Stimulated activated naive CD8-positive, alpha-beta T cell treated with anti-CD3 and anti-CD28 coated beads, Interleukin-15, amount 100 ng/mL, for 72 hours (primary cell): Measurements from ENCODE around the gene SLC16A7.
"Not testable (repeated sequence)": the region's sequence is repeated elsewhere in the genome, so short reads cannot be mapped to it uniquely, and the experiment has no call there.

ENCODE experiments used
- ATAC-seq: fragments of 150-1000 bp; cut with Tn5 transposase; 2 replicates; pipeline ENCODE4 v1.10.0; 2021; ENCODE audit warnings: mild to moderate bottlenecking, moderate library complexity
- DNase-seq, 2 donors: peaks; one replicate each; pipeline ENCODE4 v3.0.0; 2021 to 2022
- H3K27ac Mint-ChIP-seq, 2 donors: one replicate each; pipeline ENCODE4 v1.8.0; 2022; ENCODE audit warnings: mild to moderate bottlenecking in 2 of 2, mixed read lengths in 2 of 2, moderate library complexity in 2 of 2
- H3K27me3 Mint-ChIP-seq: one replicate; pipeline ENCODE4 v1.8.0; 2022; ENCODE audit warnings: mixed read lengths
- H3K4me1 Mint-ChIP-seq: one replicate; pipeline ENCODE4 v1.8.0; 2022; ENCODE audit warnings: mild to moderate bottlenecking, mixed read lengths
- H3K4me3 Mint-ChIP-seq, 2 donors: one replicate each; pipeline ENCODE4 v1.8.0; 2022; ENCODE audit warnings: mild to moderate bottlenecking in 2 of 2, mixed read lengths in 2 of 2, moderate library complexity in 1 of 2
- H3K9me3 Mint-ChIP-seq, 2 donors: one replicate each; pipeline ENCODE4 v1.8.0; 2022; ENCODE audit warnings: mixed read lengths in 2 of 2

The SLC16A7 gene

GRCh38 chr12:59603754-59604153 lies 7.9 kb downstream of the SLC16A7 start:
- no peak for ATAC-seq
- H3K27ac Mint-ChIP-seq = no peak overlapping the region

GRCh38 chr12:59612823-59613434 lies 17.1 kb downstream of the SLC16A7 start:
- peaks cover 14 to 16% of the 10 kb centered on the region in 2 donors for H3K9me3 Mint-ChIP-seq
- H3K4me3 Mint-ChIP-seq, H3K27me3 Mint-ChIP-seq, DNase-seq, ATAC-seq, H3K27ac Mint-ChIP-seq: not testable (repeated sequence)
- peaks cover 13% of the 10 kb centered on the region for H3K4me1 Mint-ChIP-seq

More at GRCh38 chr12:59603754-59604153, 7.9 kb downstream of the SLC16A7 start:
- H3K4me1 Mint-ChIP-seq = peaks cover 65% of the 10 kb centered on the region
- DNase-seq = no peak
- H3K27me3 Mint-ChIP-seq = no peaks in the 10 kb centered on the region
- H3K9me3 Mint-ChIP-seq = no peaks in the 10 kb centered on the region
- H3K4me3 Mint-ChIP-seq = no peak overlapping the region

- Mint-ChIP-seq H3K4me3 (no peak overlapping the region), H3K27me3 (no peaks in the 10 kb centered on the region), H3K9me3 (peaks cover 14 to 16% of the 10 kb centered on the region in 2 donors), H3K27ac (no peak overlapping the region), H3K4me1 (peaks cover 29% of the 10 kb centered on the region)
- ATAC-seq (no peak), DNase-seq (no peak)
These were observed 19.8 kb downstream of the SLC16A7 start for GRCh38 chr12:59615392-59616165.

GRCh38 chr12:59619461-59620240 lies 23.8 kb downstream of the SLC16A7 start:
- H3K27me3 Mint-ChIP-seq = no peaks in the 10 kb centered on the region
- no peak overlapping the region for H3K27ac Mint-ChIP-seq
- H3K9me3 Mint-ChIP-seq = no peaks in the 10 kb centered on the region
- no peak overlapping the region for H3K4me3 Mint-ChIP-seq
- DNase-seq = no peak
- peaks cover 48% of the 10 kb centered on the region for H3K4me1 Mint-ChIP-seq
- ATAC-seq = peak; percentile 86

GRCh38 chr12:59620326-59620725 lies 24.5 kb downstream of the SLC16A7 start:
- Mint-ChIP-seq H3K4me3 (no peak overlapping the region), H3K9me3 (no peaks in the 10 kb centered on the region), H3K27me3 (no peaks in the 10 kb centered on the region), H3K27ac (no peak overlapping the region), H3K4me1 (peaks cover 51% of the 10 kb centered on the region)
- ATAC-seq (no peak), DNase-seq (no peak)

- Mint-ChIP-seq H3K27me3 (no peaks in the 10 kb centered on the region), H3K4me1 (peaks cover 49% of the 10 kb centered on the region), H3K27ac (no peak overlapping the region), H3K9me3 (no peaks in the 10 kb centered on the region), H3K4me3 (no peak overlapping the region)
- DNase-seq (no peak), ATAC-seq (no peak)
These were observed 29.1 kb downstream of the SLC16A7 start for GRCh38 chr12:59624732-59625460.

GRCh38 chr12:59626382-59626781 lies 30.6 kb downstream of the SLC16A7 start:
- no peaks in the 10 kb centered on the region for H3K9me3 Mint-ChIP-seq
- DNase-seq = no peak
- H3K4me3 Mint-ChIP-seq = no peak overlapping the region
- no peaks in the 10 kb centered on the region for H3K27me3 Mint-ChIP-seq
- no peak overlapping the region for H3K27ac Mint-ChIP-seq
- H3K4me1 Mint-ChIP-seq = peaks cover 36% of the 10 kb centered on the region
- ATAC-seq = no peak

GRCh38 chr12:59627582-59627981 lies 31.8 kb downstream of the SLC16A7 start:
- H3K27me3 Mint-ChIP-seq = no peaks in the 10 kb centered on the region
- DNase-seq (no peak), ATAC-seq (peak; percentile 57)
- peak overlapping the region in 1 of 2 donors; percentile 23 for H3K4me3 Mint-ChIP-seq
- H3K4me1 Mint-ChIP-seq = peaks cover 42% of the 10 kb centered on the region
- no peaks in the 10 kb centered on the region for H3K9me3 Mint-ChIP-seq
- H3K27ac Mint-ChIP-seq = no peak overlapping the region

GRCh38 chr12:59629890-59630289 lies 34.1 kb downstream of the SLC16A7 start:
- Mint-ChIP-seq H3K27ac (no peak overlapping the region), H3K27me3 (no peaks in the 10 kb centered on the region), H3K4me1 (peaks cover 49% of the 10 kb centered on the region), H3K4me3 (no peak overlapping the region), H3K9me3 (no peaks in the 10 kb centered on the region)
- DNase-seq = no peak
- no peak for ATAC-seq

GRCh38 chr12:59632408-59632807 lies 36.6 kb downstream of the SLC16A7 start:
- DNase-seq (no peak), ATAC-seq (no peak)
- H3K27me3 Mint-ChIP-seq = no peaks in the 10 kb centered on the region
- peak overlapping the region in 1 of 2 donors; percentile 7 for H3K27ac Mint-ChIP-seq
- H3K9me3 Mint-ChIP-seq = no peaks in the 10 kb centered on the region
- H3K4me3 Mint-ChIP-seq = no peak overlapping the region
- peaks cover 44% of the 10 kb centered on the region for H3K4me1 Mint-ChIP-seq

- peaks cover 43% of the 10 kb centered on the region for H3K4me1 Mint-ChIP-seq
- no peaks in the 10 kb centered on the region for H3K27me3 Mint-ChIP-seq
- no peak overlapping the region for H3K4me3 Mint-ChIP-seq
- H3K27ac Mint-ChIP-seq = no peak overlapping the region
- ATAC-seq (no peak), DNase-seq (no peak)
- no peaks in the 10 kb centered on the region for H3K9me3 Mint-ChIP-seq
These were observed 38.4 kb downstream of the SLC16A7 start for GRCh38 chr12:59634254-59634653.

- Mint-ChIP-seq H3K4me1 (peaks cover 45% of the 10 kb centered on the region), H3K4me3 (peak overlapping the region; percentile 53 to 62), H3K27ac (peak overlapping the region in 1 of 2 donors; percentile 33), H3K27me3 (no peaks in the 10 kb centered on the region), H3K9me3 (peaks cover 2 to 6% of the 10 kb centered on the region in 2 donors)
- DNase-seq (no peak), ATAC-seq (peak; percentile 76)
These were observed 41.3 kb downstream of the SLC16A7 start for GRCh38 chr12:59636945-59637691.

GRCh38 chr12:59637692-59638070 lies 41.9 kb downstream of the SLC16A7 start:
- ATAC-seq (no peak), DNase-seq (no peak)
- Mint-ChIP-seq H3K4me1 (peaks cover 42% of the 10 kb centered on the region), H3K27ac (peak overlapping the region in 1 of 2 donors; percentile 58), H3K4me3 (peak overlapping the region; percentile 53 to 62), H3K9me3 (peaks cover 6 to 7% of the 10 kb centered on the region in 2 donors), H3K27me3 (no peaks in the 10 kb centered on the region)

GRCh38 chr12:59643550-59643949 lies 47.7 kb downstream of the SLC16A7 start:
- no peaks in the 10 kb centered on the region for H3K27me3 Mint-ChIP-seq
- H3K4me1 Mint-ChIP-seq = peaks cover 9% of the 10 kb centered on the region
- H3K27ac Mint-ChIP-seq = no peak overlapping the region
- H3K9me3 Mint-ChIP-seq = peaks cover 38 to 42% of the 10 kb centered on the region in 2 donors
- H3K4me3 Mint-ChIP-seq = no peak overlapping the region
- ATAC-seq (no peak), DNase-seq (no peak)

- Mint-ChIP-seq H3K9me3 (peaks cover 40 to 42% of the 10 kb centered on the region in 2 donors), H3K4me1 (peaks cover 13% of the 10 kb centered on the region), H3K4me3 (no peak overlapping the region), H3K27me3 (no peaks in the 10 kb centered on the region), H3K27ac (no peak overlapping the region)
- ATAC-seq (no peak), DNase-seq (no peak)
These were observed 49.4 kb downstream of the SLC16A7 start for GRCh38 chr12:59645242-59645641.
